Mesenchymal stem cell (in vitro differentiated cells and primary cell): Measurements from ENCODE around the gene SYNE4.
"Not testable (repeated sequence)": the region's sequence is repeated elsewhere in the genome, so short reads cannot be mapped to it uniquely, and the experiment has no call there.

ENCODE experiments used
- DNase-seq: peaks from one replicate; pipeline ENCODE4 v3.0.0-alpha.2; 2013
- H2AFZ ChIP-seq: one replicate; pipeline ENCODE4 v1.6.1; 2013; ENCODE audit warnings: low read depth, mild to moderate bottlenecking, control low read depth, inconsistent platforms, low read length, moderate library complexity
- H2AK5ac ChIP-seq: 2 replicates; pipeline ENCODE4 v1.6.1; 2013; ENCODE audit warnings: low read length, moderate library complexity, mild to moderate bottlenecking, inconsistent platforms; ENCODE audit not compliant: severe bottlenecking
- H2BK120ac ChIP-seq: one replicate; pipeline ENCODE4 v1.6.1; 2013; ENCODE audit warnings: low read depth, mild to moderate bottlenecking, inconsistent platforms, low read length, moderate library complexity
- H2BK12ac ChIP-seq, 2 experiments: one replicate each; pipeline ENCODE4 v1.6.1; 2013; ENCODE audit warnings: inconsistent platforms in 2 of 2, low read length in 2 of 2, mild to moderate bottlenecking in 2 of 2, moderate library complexity in 2 of 2, control low read depth in 1 of 2
- H2BK15ac ChIP-seq: one replicate; pipeline ENCODE4 v1.6.1; 2013; ENCODE audit warnings: mild to moderate bottlenecking, low read depth, inconsistent platforms; ENCODE audit not compliant: poor library complexity, severe bottlenecking
- H2BK5ac ChIP-seq: 2 replicates; pipeline ENCODE4 v1.6.1; 2013; ENCODE audit warnings: low read depth, mild to moderate bottlenecking, low read length, control low read depth, inconsistent platforms; ENCODE audit not compliant: poor library complexity, severe bottlenecking
- H3K14ac ChIP-seq, 2 experiments: one replicate each; pipeline ENCODE4 v1.6.1; 2013; ENCODE audit warnings: inconsistent platforms in 2 of 2, low read length in 2 of 2, control low read depth in 1 of 2, mild to moderate bottlenecking in 1 of 2, moderate library complexity in 1 of 2
- H3K18ac ChIP-seq, 2 experiments: one replicate each; pipeline ENCODE4 v1.6.1; 2013; ENCODE audit warnings: inconsistent platforms in 2 of 2, low read length in 2 of 2, control low read depth in 1 of 2, low read depth in 1 of 2, mild to moderate bottlenecking in 1 of 2
- H3K23ac ChIP-seq, 2 experiments: one replicate each; pipeline ENCODE4 v1.6.1; 2013; ENCODE audit warnings: inconsistent platforms in 2 of 2, low read length in 2 of 2, mild to moderate bottlenecking in 2 of 2, moderate library complexity in 2 of 2, control low read depth in 1 of 2
- H3K27ac ChIP-seq: 2 replicates; pipeline ENCODE4 v1.5.1; 2013; ENCODE audit warnings: mild to moderate bottlenecking, moderate library complexity, low read length, control low read depth, inconsistent platforms; ENCODE audit not compliant: poor library complexity, severe bottlenecking
- H3K27me3 ChIP-seq, 2 experiments: 2 replicates each; pipeline versions ENCODE4 v1.6.1 to v1.7.0; 2013; ENCODE audit warnings: low read length in 2 of 2, mild to moderate bottlenecking in 2 of 2, moderate library complexity in 2 of 2, control low read depth in 1 of 2, inconsistent platforms in 1 of 2; ENCODE audit not compliant: control insufficient read depth in 1 of 2, insufficient read depth in 1 of 2
- H3K36me3 ChIP-seq, 2 experiments: 2 replicates each; pipeline versions ENCODE4 v1.6.1 to v1.7.0; 2013; ENCODE audit warnings: low read length in 2 of 2, control low read depth in 1 of 2, inconsistent platforms in 1 of 2, low read depth in 1 of 2, mild to moderate bottlenecking in 1 of 2; ENCODE audit not compliant: insufficient read depth in 2 of 2, control insufficient read depth in 1 of 2
- H3K4ac ChIP-seq, 2 experiments: one replicate each; pipeline ENCODE4 v1.6.1; 2013; ENCODE audit warnings: inconsistent platforms in 2 of 2, low read length in 2 of 2, mild to moderate bottlenecking in 2 of 2, moderate library complexity in 2 of 2, control low read depth in 1 of 2, low read depth in 1 of 2
- H3K4me1 ChIP-seq: 2 replicates; pipeline ENCODE4 v1.6.1; 2013; ENCODE audit warnings: low read depth, low read length, control low read depth; ENCODE audit not compliant: control insufficient read depth, insufficient read depth
- H3K4me2 ChIP-seq: 2 replicates; pipeline ENCODE4 v1.6.1; 2013; ENCODE audit warnings: low read length, mild to moderate bottlenecking, inconsistent platforms; ENCODE audit not compliant: poor library complexity, severe bottlenecking
- H3K4me3 ChIP-seq, 2 experiments: 2 replicates each; pipeline versions ENCODE4 v1.5.1 to v1.7.0; 2013; ENCODE audit warnings: low read length in 2 of 2, mild to moderate bottlenecking in 2 of 2, control low read depth in 1 of 2, low read depth in 1 of 2; ENCODE audit not compliant: insufficient read depth in 1 of 2
- H3K79me1 ChIP-seq: replicated peaks from 2 replicates; pipeline ENCODE4 v1.6.1; 2013; ENCODE audit warnings: mild to moderate bottlenecking, control low read depth, low read length, inconsistent platforms; ENCODE audit not compliant: poor library complexity, severe bottlenecking
- H3K9ac ChIP-seq: 2 replicates; pipeline ENCODE4 v1.7.0; 2013; ENCODE audit warnings: mild to moderate bottlenecking, low read length, moderate library complexity
- H3K9me3 ChIP-seq: 2 replicates; pipeline ENCODE4 v1.7.0; 2013; ENCODE audit warnings: mild to moderate bottlenecking, low read length; ENCODE audit not compliant: control insufficient read depth
- H4K8ac ChIP-seq: one replicate; pipeline ENCODE4 v1.6.1; 2013; ENCODE audit warnings: inconsistent platforms, mild to moderate bottlenecking, low read length, moderate library complexity
- H4K91ac ChIP-seq: one replicate; pipeline ENCODE4 v1.6.1; 2013; ENCODE audit warnings: mild to moderate bottlenecking, low read length, inconsistent platforms
- WGBS: methylation state at CpG from one replicate; pipeline ENCODE4 v1.1.7; 2013; ENCODE audit warnings: mixed read lengths; 5-methylcytosine and 5-hydroxymethylcytosine counted together

The SYNE4 gene

GRCh38 chr19:35980997-35981396 is 27.6 kb downstream of the SYNE4 start:
- H3K14ac ChIP-seq, H3K4me2 ChIP-seq, H3K23ac ChIP-seq, H3K18ac ChIP-seq, H2AFZ ChIP-seq, H3K79me1 ChIP-seq, H2AK5ac ChIP-seq, H2BK15ac ChIP-seq, H3K36me3 ChIP-seq, H3K4ac ChIP-seq, H4K91ac ChIP-seq, H3K4me3 ChIP-seq, H3K4me1 ChIP-seq, DNase-seq, H2BK5ac ChIP-seq, H2BK120ac ChIP-seq, H2BK12ac ChIP-seq, H3K9me3 ChIP-seq, H4K8ac ChIP-seq, H3K27ac ChIP-seq, H3K9ac ChIP-seq: not testable (repeated sequence)
- peaks cover 35 to 67% of the 10 kb centered on the region in 2 experiments for H3K27me3 ChIP-seq
- 94% methylated on average over 2 of the region's 4 CpGs for WGBS

GRCh38 chr19:35978832-35979365 is 29.7 kb downstream of the SYNE4 start:
- Histone ChIP-seq H3K14ac (no peak overlapping the region), H3K4me3 (no peak overlapping the region), H2BK12ac (no peak overlapping the region), H4K8ac (no peak overlapping the region), H3K36me3 (no peaks in the 10 kb centered on the region), H3K27ac (no peak overlapping the region), H3K9ac (no peak overlapping the region), H2AFZ (no peak overlapping the region), H2BK15ac (no peak overlapping the region), H2BK5ac (no peak overlapping the region), H2BK120ac (no peak overlapping the region), H3K4ac (no peak overlapping the region), H2AK5ac (no peak overlapping the region), H4K91ac (no peak overlapping the region), H3K23ac (no peak overlapping the region), H3K4me1 (no peaks in the 10 kb centered on the region), H3K18ac (no peak overlapping the region), H3K27me3 (peaks cover 19 to 53% of the 10 kb centered on the region in 2 experiments), H3K4me2 (no peak overlapping the region), H3K9me3 (no peaks in the 10 kb centered on the region), H3K79me1 (no peaks in the 10 kb centered on the region)
- 70% methylated on average over 20 of the region's 20 CpGs for WGBS
- no peak for DNase-seq

GRCh38 chr19:35978271-35978670 is 30.3 kb downstream of the SYNE4 start:
- Histone ChIP-seq H3K36me3 (no peaks in the 10 kb centered on the region), H3K14ac (no peak overlapping the region), H3K18ac (no peak overlapping the region), H3K4me3 (no peak overlapping the region), H3K9me3 (no peaks in the 10 kb centered on the region), H3K9ac (no peak overlapping the region), H2BK120ac (no peak overlapping the region), H4K8ac (no peak overlapping the region), H3K79me1 (no peaks in the 10 kb centered on the region), H2AK5ac (no peak overlapping the region), H3K4me1 (no peaks in the 10 kb centered on the region), H4K91ac (no peak overlapping the region), H3K4me2 (no peak overlapping the region), H2BK12ac (no peak overlapping the region), H3K23ac (no peak overlapping the region), H2AFZ (no peak overlapping the region), H2BK15ac (no peak overlapping the region), H3K4ac (no peak overlapping the region), H3K27me3 (peaks cover 19 to 47% of the 10 kb centered on the region in 2 experiments), H3K27ac (no peak overlapping the region), H2BK5ac (no peak overlapping the region)
- 72% methylated on average over 5 of the region's 5 CpGs for WGBS
- DNase-seq = no peak

- Histone ChIP-seq H2BK5ac (no peak overlapping the region), H3K4me1 (no peaks in the 10 kb centered on the region), H3K9ac (no peak overlapping the region), H3K4ac (no peak overlapping the region), H3K4me2 (no peak overlapping the region), H3K18ac (no peak overlapping the region), H2BK15ac (no peak overlapping the region), H3K23ac (no peak overlapping the region), H3K27ac (no peak overlapping the region), H2AFZ (no peak overlapping the region), H3K4me3 (no peak overlapping the region), H3K79me1 (no peaks in the 10 kb centered on the region), H4K8ac (no peak overlapping the region), H3K9me3 (no peaks in the 10 kb centered on the region), H2BK120ac (no peak overlapping the region), H3K27me3 (peaks cover 14 to 46% of the 10 kb centered on the region in 2 experiments), H2AK5ac (no peak overlapping the region), H4K91ac (no peak overlapping the region), H3K36me3 (no peaks in the 10 kb centered on the region), H3K14ac (no peak overlapping the region), H2BK12ac (no peak overlapping the region)
- no peak for DNase-seq
- 57% methylated on average over 14 of the region's 14 CpGs for WGBS
These were observed 31.0 kb downstream of the SYNE4 start for GRCh38 chr19:35977446-35978222.
